Endothelial cell of hepatic sinusoid (primary cell): ENCODE data around the gene SPOCD1.

ENCODE experiments used
- in situ Hi-C: cut with HindIII; loops from 2 replicates; pipeline ENCODE4 v1.10.0; 2017; ENCODE audit warnings: low sequenced_read_pairs

SPOCD1 gene

DNA sequence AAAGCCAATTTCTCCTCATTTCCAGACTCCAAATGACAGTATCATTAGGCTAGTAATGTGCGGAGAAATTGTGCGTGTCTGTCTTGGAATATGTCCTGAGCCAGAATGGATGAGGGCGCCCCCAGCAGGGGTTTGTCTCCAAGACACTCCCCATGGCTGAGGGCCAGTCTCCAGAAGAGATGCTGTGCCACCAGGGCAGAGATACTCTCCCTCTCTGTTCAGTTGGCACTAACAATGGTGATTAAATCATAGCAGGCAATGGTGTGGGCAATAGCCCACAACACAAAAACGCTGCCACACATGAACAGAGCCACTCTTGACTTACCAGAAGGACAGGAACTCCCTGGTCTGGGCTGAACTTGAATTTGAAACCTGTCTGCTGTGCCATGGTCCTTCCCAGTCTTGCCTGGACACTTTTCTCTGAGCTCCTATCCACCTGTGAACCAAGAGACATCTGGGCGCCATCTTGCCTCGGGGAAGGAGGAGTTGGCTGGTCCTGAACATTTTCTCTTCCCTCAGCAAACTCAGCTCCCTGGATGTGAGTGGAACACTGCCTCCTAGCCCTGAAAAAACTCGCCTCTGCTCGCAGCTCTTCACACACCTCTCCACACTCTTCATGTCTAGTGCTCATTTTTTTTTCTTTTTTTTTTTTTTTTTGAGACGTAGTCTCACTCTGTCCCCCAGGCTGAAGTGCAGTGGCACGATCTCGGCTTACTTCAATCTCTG is 36.9 kb downstream of the SPOCD1 start:
- in situ Hi-C loops, result no loop called here

DNA sequence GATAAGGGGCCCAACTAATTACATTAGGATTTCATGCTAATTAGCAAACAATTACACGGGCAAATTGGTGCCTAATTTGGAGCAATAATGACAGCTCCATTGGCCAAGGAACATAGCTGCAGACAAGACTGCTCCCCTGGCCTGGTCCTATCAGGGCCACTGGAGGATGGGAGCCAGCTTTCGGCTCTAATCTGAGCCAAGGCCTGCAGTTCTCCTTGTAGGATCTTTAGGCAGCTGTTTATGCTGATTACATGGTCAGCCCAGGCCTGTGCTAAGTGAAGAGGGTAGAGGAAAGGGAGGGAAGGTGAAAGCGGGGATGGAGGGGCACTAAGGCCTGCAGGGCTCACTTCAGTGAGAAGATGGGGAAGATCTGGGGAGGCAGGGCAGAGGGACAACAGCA is 39.3 kb downstream of the SPOCD1 start:
- in situ Hi-C loops, result no loop called here

DNA sequence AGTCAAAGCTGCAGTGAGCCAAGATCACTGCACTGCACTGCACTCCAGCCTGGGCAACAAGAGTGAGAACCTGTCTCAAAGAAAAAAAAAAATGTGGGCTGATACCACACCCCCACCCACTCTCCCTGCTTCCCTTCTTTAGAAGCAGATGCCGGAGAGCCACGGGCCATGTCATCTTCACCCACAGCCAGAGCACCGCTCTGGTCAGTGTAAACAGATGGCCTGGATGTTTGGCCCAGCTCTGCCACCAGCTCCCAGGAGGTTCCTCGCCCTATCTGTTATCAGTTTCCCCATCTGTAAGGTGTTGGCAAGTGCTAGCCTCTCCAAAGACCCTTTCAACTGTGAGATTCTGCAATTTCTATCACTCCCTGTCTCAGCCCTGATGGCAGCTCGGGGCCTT is 39.8 kb downstream of the SPOCD1 start:
- in situ Hi-C loops, result no loop called here

DNA sequence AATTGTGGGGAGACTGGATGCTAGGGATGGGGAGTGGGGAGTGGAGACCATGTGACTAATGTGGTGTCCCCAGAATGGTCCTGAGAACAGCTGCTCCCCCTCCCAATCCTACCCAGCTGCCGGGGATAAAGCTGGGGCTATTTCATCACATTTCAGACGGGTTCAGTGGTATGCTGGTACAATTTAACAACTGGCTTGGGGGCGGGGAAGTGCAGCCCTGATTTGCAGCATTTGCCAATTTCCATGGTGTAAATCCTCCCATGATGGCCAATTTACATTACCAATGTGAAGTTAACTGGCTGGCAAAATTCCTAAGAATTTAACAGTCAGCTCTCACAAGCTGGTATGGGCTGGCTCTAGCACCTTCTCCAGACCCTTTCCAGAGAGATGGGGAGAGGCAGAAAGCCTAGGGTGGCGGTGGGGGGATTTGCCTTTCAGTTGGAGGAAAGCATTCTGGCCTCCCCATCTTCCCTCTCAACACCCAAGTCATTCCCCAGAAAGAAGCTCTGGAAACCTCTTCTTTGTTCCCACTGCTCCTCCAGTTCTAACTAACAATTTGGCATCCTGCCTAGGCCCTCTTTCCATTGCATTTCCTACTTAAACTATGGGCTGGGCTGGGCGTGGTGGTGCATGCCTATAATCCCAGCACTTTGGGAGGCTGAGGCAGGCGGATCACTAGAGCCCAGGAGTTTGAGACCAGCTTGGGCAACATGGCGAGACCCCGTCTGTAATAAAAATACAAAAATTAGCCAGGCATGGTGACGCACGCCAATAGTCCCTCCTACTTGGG is 40.4 kb downstream of the SPOCD1 start:
- in situ Hi-C loops, result no loop called here

DNA sequence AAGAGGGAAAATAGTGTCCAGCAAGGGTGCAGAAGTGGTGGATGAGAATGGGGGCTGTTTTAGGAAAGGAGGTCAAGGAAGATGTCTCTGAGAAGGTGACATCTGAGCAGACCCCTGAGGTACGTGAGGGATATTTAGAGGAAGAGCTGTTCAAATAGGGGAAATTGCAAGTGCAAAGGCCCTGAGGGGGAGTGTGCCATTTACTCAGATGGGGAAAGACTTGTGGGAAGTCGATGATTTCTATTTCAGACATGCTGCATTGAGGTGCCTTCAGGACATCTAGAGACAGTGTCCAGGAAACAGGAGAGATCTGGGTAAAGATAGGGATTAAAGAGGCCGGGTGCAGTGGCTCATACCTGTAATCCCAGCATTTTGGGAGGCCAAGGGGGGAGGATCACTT is 41.3 kb downstream of the SPOCD1 start:
- in situ Hi-C loops, result no loop called here

DNA sequence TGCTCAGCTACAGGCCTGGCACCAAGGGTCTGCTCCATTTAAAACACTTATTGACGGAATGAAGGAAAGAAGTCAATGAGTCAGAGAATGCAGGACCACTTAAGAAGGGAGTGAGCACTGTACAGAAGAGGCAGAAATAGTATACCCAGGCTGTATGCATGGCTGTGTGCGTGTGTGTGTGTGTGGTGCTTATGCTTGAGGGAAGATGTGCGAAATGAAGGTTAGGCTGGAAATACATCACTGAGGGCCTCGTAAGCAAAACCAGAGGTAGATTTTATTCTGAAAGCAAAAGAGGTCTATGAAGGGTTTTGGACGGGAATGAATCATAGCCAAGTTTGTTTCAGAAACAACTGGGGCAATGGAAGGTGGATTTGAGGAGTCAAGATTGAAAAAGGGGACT is 42.0 kb downstream of the SPOCD1 start:
- in situ Hi-C loops, result no loop called here

DNA sequence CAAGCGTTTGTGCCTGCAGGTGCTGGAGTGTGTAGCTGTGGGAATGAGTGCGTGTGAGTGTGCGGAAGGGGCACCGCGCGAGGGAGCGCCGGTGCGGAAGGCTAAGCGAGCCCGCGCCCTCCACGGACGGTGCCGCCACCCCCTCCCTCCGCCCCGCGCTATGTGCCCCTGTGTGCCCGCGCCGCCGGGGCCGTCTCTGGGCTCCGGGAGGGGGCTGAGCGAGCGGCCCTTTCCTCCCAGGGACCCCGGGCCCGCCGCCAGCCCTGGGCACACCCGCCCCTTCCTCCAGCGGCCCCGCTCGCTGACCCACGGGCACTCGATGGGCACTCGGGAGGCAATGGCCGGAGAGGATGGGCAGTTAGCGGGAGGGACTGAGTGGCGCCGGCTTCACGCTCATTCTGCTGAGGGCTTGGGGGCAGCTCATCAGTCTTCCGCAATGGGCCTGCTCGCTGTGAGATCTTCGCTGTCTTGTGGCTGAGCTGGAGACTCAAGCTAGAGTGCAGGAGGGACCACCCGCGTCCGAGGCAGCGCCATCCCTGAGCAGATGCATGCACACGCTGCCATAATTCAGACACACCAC is 43.1 kb downstream of the SPOCD1 start:
- in situ Hi-C loops, result no loop called here

DNA sequence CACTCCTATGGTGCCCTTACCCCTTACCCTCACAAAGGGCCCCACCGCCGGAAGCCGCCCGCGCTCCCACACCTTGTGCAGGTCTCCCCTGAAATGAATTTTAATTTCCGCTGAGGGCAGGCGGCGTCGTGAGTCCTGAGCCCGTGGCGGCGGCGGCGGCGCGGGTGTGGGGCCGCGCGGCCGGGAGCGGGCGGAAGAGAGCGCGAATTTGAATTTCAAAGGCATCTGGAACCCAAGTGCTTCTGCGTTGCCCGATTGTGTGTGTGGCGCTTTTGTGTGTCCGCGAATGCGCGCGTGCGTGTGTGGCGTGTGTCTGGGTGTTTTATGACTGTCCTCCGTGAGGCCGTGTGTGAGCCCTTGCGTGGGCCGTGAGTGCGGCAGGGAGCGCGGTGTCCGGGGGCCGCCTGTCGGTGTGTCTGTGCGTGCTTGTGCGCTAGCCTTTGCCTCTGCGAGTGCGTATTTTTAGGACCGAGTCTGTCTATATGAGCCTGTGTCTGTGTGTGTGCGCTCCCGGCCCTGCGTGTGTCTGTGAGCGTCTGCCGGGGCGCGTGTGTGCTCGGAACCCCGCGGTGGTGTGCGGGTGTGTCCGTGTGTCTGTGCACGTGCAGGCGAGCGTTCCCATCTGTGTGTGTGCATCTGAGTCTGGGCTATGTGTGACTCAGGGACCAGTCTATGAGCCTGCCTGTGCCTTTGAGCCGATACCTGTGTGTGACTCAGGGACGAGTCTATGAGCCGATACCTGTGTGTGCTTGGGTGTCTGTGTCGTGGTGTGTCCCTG is 43.7 kb downstream of the SPOCD1 start:
- in situ Hi-C loops, result no loop called here

DNA sequence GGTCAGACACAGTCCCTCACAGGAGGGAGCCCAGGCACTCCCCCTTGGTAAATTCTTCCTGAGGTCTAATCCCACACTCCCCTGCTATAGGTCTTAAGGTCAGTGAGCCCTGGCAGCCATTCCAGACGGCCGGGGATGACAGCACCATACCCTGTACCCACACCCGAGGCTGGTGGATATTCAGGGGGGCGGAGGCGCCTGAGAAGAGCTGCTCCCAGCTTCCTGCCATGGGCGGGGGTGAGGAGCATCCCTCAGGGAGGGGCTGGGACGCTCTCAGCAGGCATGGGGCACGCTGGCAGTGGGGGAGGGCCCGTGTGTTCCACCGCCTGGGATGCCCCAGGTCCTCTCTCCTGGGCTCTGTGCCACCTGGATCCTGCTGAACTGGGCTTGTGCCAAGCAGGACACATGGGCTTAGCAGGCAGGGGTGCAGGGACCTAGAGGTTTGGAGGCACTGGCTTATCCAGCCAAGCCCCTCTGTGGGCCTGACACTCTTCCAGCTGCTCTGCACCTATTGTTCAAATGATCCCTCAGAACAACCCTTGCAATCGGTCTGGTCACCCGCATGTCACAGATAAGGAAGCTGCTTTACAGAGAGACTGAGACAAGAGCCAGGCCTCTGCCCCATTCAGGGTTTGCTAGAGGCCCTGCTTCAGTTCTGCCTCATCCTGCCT is 46.0 kb downstream of the SPOCD1 start:
- in situ Hi-C loops, result no loop called here

DNA sequence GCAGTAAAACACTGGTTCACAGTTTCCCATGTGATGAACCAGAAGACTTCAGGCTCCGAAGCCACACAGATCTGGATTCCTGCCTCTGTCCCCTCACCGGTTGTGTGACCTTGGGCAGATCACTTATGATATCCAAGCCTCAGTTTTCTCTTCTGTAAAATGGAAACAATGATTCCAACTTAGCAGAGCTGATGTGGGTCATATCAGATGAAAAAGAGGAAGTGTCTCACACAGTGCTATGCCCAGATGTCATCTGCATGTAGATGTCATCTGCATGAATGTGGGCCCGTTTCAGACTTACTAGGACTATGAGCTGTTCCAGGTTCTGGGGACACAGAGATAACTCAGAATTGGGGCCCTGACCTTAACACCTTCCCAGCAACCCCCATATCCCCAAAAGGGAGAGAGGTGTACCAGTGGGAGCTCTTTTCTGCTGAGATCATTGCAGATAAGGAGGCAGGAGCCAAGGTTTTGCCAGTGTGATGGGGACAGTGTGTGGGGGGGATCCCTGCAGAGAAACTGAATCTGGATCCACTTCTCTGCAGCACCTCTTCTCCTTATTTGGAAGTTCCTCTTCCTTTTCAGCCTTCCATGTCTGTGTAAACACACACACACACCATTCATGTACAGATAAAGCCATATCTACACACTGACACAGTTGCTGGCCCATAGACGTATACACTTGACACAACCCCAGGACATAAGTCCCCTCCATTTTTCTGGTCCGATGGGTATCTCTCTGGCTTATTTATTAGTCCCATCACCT is 46.7 kb downstream of the SPOCD1 start:
- in situ Hi-C loops, result no loop called here

DNA sequence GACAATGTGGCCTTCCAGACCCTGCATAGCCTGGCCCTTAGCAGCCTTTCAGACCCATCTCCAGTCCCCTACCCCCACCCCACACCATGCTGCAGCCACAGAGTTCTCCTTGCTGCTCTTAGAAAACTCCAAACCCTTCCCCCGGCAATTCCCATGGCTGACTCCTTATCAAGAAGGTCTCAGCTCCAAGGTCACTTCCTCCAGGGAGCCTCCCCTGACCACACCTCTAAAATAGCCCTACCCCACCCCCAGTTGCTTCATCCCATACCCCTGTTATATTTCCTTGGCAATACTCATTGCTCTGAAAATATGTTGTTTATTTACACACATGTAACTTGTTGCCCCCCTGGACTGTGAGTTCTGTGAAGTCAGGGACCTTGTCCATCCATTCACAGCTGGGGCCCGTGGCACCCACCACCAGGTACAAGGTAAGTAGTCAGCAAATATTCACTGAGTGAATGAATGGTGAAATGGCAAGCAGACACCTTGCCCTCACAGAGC is 47.4 kb downstream of the SPOCD1 start:
- in situ Hi-C loops, result no loop called here

DNA sequence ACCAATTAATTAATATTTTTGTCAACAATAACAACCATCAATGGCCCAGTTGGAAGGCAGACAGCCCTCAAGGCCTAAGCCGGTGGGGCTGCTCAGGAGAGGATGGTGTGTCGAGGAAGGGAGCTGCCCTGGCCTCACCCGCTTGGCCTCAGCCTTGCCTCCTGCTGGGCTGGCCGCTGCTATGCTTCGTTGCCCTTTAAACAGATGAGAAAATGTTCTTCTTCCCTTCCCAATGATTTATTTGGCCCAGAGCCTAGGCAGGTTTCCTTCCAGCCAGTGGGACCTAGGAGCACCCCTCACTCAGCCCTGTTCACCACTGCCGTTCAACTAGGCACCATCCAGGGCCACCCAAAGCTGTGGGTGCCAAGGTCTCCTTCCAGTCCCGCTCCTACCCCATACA is 48.6 kb downstream of the SPOCD1 start:
- in situ Hi-C loops, result no loop called here

DNA sequence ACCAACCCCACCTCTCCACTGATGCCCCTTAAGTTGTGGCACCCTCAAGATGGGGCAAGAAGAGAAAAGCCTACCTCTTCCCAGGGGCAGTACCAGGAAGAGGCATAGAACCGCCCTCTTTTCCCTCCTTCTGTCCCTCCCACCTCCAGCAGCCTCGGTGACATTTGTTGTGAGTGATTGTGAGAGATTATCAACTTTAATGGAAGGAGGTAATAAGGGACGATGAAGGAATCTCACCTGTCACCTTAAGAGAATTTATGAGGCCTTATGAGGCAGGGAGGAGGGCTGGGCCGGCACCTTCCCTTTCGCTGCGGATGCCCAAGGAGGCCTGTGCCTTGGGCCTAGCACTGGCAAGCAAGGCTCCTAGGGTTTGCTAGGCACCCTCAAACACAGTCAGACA is 50.3 kb downstream of the SPOCD1 start:
- in situ Hi-C loops, result no loop called here

DNA sequence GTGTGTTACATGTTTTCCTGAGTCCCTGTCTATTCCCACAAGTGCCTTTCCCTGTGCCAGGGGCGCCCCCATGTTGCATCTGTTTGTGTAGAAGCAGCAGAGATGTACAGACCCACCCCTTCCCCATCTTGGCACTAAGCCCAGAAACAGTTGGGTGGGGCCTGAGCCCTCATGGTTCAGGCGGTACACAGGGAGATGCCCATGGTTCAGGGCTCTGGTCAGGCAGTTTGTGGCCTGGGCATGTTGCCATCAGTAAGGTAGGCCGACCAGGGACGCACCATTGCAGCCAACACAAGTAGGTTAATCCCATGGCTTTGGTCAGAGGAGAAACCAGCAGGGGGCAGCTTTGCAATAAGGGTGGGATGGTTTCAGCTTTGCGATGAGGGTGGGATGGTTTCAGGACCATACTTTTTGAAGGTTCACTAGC is 50.8 kb downstream of the SPOCD1 start:
- in situ Hi-C loops, result no loop called here

DNA sequence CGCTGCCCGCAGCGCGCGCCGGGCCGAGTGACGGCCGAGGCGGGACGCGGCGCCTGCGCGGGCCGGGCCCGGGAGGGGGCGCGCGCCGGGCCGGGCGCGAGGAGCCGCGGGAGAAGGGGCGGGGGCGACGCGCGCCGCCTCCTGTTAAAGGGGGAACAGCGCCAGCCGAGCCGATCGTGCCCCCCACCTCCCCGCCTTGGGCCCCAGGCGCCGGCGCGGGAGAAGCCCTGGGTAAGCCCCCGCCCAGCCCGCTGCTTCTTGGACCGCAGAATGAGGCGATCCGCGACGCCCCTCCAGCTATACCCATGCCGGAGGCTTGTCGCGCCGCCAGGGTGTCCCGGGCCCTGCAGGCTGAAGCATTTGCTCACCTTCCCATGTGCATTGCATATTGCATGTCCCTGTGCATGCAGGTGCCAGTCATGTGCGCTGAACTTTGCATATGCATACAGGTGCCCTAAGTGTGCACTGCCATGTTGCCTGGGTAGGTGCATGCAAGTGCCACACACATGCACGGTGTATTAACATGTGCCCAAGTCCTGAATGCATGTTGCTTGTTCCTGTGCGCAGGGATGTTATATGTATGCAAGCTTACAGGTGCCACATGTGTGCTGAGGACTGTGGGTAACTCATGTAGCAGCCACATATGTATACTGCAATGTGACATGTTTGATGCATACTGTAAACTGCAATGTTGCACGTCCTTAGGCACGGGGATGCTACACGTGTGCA is 51.3 kb downstream of the SPOCD1 start, which contains the start of gene ADGRB2:
Gene ADGRB2, minus strand, starts transcription at position 29 of the 729 bp plus-strand sequence. CDS start 7,119 bp downstream, outside the sequence.
- in situ Hi-C loops, result loop anchor here (5.0 kb wide), 1 partner anchor 92 kb away; no protein-coding TSS in a partner anchor

DNA sequence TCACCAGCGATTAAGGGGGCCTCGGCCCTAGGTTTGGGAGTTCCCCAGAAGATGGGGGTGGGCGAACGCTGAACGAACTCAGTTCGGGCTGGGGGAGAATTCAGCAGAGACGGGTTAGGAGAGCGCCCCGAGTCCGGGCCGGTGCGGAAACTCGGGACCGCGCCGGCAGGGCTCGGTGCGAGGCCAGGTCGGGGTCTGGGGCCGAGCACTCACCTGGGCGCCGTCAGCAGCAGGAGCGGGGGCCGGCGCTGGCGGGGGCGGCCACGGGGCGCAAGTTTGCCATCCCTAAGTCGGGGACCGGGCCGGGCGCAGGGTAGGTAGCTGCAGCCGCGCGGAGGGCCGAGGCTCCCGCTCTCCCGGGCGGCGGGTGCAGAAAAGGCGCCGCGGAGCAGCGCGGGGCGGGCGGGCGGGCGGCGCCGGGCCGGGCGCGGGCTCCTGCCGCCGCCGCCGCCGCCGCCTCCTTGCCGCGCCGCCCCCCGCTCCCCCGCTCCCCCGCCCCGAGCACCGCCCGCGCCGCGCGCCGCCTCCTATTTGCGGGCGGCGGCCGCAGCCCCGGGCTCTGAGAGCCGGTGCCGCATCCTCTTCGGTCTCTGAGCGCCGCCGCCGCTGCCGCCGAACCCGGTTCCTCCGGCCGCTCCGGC is 52.0 kb downstream of the SPOCD1 start:
- in situ Hi-C loops, result loop anchor here (5.0 kb wide), 1 partner anchor 91 kb away; no protein-coding TSS in a partner anchor

DNA sequence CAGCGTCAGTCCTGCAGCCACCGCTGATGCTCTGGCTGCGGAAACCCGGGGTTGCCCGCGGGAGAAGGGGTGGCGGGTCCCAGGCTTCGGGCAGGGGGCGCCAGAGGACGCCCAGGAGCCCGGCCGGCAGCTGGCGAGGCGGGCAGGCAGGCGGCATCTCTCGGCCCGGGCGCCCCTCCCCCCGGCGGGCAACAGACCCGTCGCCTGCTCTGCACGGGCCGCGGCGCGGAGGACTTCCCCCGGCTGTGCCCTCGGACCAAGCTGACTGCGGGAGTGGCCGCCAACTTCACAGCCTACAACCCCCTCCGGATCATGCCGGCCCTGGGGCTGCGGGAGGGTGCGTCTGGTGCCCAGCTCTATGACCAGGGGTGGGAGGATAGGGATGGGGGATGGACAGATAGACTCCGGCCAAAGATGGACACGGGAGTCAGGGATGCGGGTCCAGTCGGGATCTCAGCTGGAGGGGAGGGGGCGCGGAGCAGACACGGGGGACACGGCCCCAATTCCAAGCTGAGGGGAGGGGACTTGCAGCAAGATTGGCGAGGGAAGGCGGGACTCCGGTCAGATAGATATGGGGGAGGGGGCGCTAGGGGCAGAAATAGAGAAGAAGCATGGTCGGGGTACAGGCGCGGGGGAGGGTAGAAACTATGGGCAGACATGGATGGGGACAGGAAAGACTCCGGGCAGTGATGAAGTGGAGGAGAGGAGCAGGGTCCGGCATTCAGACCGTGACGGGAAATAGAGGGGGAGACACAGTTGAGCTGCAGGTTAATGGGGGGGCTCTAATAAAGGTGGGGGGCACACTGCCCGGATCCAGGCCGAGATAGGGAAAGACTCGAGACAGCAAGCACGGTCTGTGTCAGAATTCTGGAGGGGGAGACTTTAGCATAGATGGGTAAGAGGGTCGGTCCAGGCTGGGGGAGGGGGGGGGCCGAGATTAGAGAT is 52.8 kb downstream of the SPOCD1 start:
- in situ Hi-C loops, result loop anchor here (5.0 kb wide), 1 partner anchor 91 kb away; no protein-coding TSS in a partner anchor
